Neural cell (in vitro differentiated cells): ENCODE data around the gene MACO1. TPM values are rescaled to one million over a fixed set of nuclear protein-coding genes. Genes with fewer than 3 reads are reported as not detected.

Source experiments
- H2AFZ ChIP-seq: fragments of 200-600, 300-800 bp; sonication (generic), shearing (Covaris generic); 2 replicates; pipeline ENCODE4 v1.6.0; 2014; ENCODE audit warnings: low read depth, mild to moderate bottlenecking, antibody characterized with exemption, low read length, moderate library complexity
- H3F3A ChIP-seq: fragments of 200-600 bp; shearing (Covaris generic); 2 replicates; pipeline ENCODE4 v1.6.1; 2016; ENCODE audit warnings: mild to moderate bottlenecking, moderate library complexity, mixed read lengths, antibody characterized with exemption, low read length; ENCODE audit not compliant: insufficient read depth, poor library complexity, severe bottlenecking
- H3K27ac ChIP-seq: fragments of 200-600, 300-800 bp; sonication (generic), shearing (Covaris generic); 2 replicates; pipeline ENCODE4 v1.5.1; 2014; ENCODE audit warnings: mild to moderate bottlenecking, low read length, moderate library complexity
- H3K27me3 ChIP-seq: fragments of 300-800, 200-600 bp; sonication (generic), shearing (Covaris generic); 2 replicates; pipeline ENCODE4 v1.6.0; 2014; ENCODE audit warnings: mild to moderate bottlenecking, low read depth, low read length, moderate library complexity; ENCODE audit not compliant: insufficient read depth
- H3K36me3 ChIP-seq: fragments of 300-800, 200-600 bp; sonication (generic), shearing (Covaris generic); 2 replicates; pipeline ENCODE4 v1.5.1; 2014; ENCODE audit warnings: mild to moderate bottlenecking, antibody characterized with exemption, low read length, moderate library complexity; ENCODE audit not compliant: insufficient read depth
- H3K4me2 ChIP-seq: fragments of 300-800, 200-600 bp; sonication (generic), shearing (Covaris generic); 2 replicates; pipeline ENCODE4 v1.6.0; 2014; ENCODE audit warnings: mild to moderate bottlenecking, low read length
- H3K4me3 ChIP-seq: fragments of 300-800, 200-600 bp; sonication (generic), shearing (Covaris generic); 2 replicates; pipeline ENCODE4 v1.5.1; 2014; ENCODE audit warnings: mild to moderate bottlenecking, low read length, moderate library complexity
- H3K79me2 ChIP-seq: fragments of 200-600 bp; shearing (Covaris generic); replicated peaks from 2 replicates; pipeline ENCODE4 v1.6.0; 2014; ENCODE audit warnings: mild to moderate bottlenecking, low read length, moderate library complexity; ENCODE audit not compliant: insufficient read depth
- H3K9ac ChIP-seq: fragments of 300-800, 200-600 bp; sonication (generic), shearing (Covaris generic); 2 replicates; pipeline ENCODE4 v1.6.1; 2016; ENCODE audit warnings: mild to moderate bottlenecking, low read length, mixed read lengths
- H3K9me2 ChIP-seq: fragments of 200-600 bp; shearing (Covaris generic); 2 replicates; pipeline ENCODE4 v1.6.1; 2016; ENCODE audit warnings: mild to moderate bottlenecking, low read length, mixed read lengths; ENCODE audit not compliant: insufficient read depth
- H3K9me3 ChIP-seq: fragments of 200-600, 300-800 bp; sonication (generic), shearing (Covaris generic); 2 replicates; pipeline ENCODE4 v1.6.1; 2016; ENCODE audit warnings: mild to moderate bottlenecking, mixed run types, low read length, moderate library complexity, mixed read lengths
- H4K20me1 ChIP-seq: fragments of 200-600 bp; shearing (Covaris generic); 2 replicates; pipeline ENCODE4 v1.6.1; 2016; ENCODE audit warnings: mild to moderate bottlenecking, mixed run types; ENCODE audit not compliant: insufficient read depth
- CTCF ChIP-seq: fragments of 450-650 bp; IDR thresholded peaks from 2 replicates; pipeline ENCODE4 v1.5.1; 2014; ENCODE audit warnings: antibody characterized with exemption, mild to moderate bottlenecking, moderate library complexity; ENCODE audit not compliant: poor library complexity, severe bottlenecking
- EP300 ChIP-seq: fragments of 450-650 bp; conservative IDR thresholded peaks from 2 replicates; pipeline ENCODE4 v1.6.1; 2014; ENCODE audit warnings: antibody characterized with exemption, mild to moderate bottlenecking, moderate library complexity; ENCODE audit not compliant: poor library complexity, severe bottlenecking
- EZH2 ChIP-seq: fragments of 200-600, 300-800 bp; shearing (Covaris generic), sonication (generic); IDR thresholded peaks from 2 replicates; pipeline ENCODE4 v1.6.1; 2014; ENCODE audit warnings: antibody characterized with exemption, low read length, borderline replicate concordance, mild to moderate bottlenecking; ENCODE audit not compliant: insufficient read depth, poor library complexity, severe bottlenecking
- MXI1 ChIP-seq: fragments of 450-650 bp; conservative IDR thresholded peaks from 2 replicates; pipeline ENCODE4 v1.6.1; 2014; ENCODE audit warnings: antibody characterized with exemption, mild to moderate bottlenecking; ENCODE audit not compliant: poor library complexity, severe bottlenecking
- POLR2AphosphoS5 ChIP-seq: IDR thresholded peaks from 2 replicates; pipeline ENCODE4 v1.6.1; 2012
- RAD21 ChIP-seq: fragments of 450-650 bp; conservative IDR thresholded peaks from 2 replicates; pipeline ENCODE4 v1.6.1; 2014; ENCODE audit warnings: antibody characterized with exemption, mild to moderate bottlenecking, moderate library complexity
- REST ChIP-seq: IDR thresholded peaks from 2 replicates; pipeline ENCODE4 v1.6.1; 2012; ENCODE audit warnings: borderline replicate concordance
- SMC3 ChIP-seq: fragments of 450-650 bp; conservative IDR thresholded peaks from 2 replicates; pipeline ENCODE4 v1.6.1; 2014; ENCODE audit warnings: antibody characterized with exemption, mild to moderate bottlenecking, moderate library complexity; ENCODE audit not compliant: poor library complexity
- TAF1 ChIP-seq: IDR thresholded peaks from 2 replicates; pipeline ENCODE4 v1.6.1; 2012; ENCODE audit warnings: low read depth
- polyA plus RNA-seq: library from polyadenylated mRNA; depleted of rRNA; stranded (reverse); fragments of >200 nt; gene quantifications from 2 replicates; pipeline ENCODE4 v1.2.3, GENCODE V29; 2014

Gene MACO1
- polyA plus RNA-seq, 1 donor from 2014 or later: 56.6 TPM

- no peaks in the 10 kb centered on the region for H3K9me3 ChIP-seq
- H3K36me3 ChIP-seq: peaks cover 8% of the 10 kb centered on the region
- H3K4me2 ChIP-seq: no peak overlapping the region
- no peaks in the 10 kb centered on the region for H3K27me3 ChIP-seq
- peaks cover 2% of the 10 kb centered on the region for H3K79me2 ChIP-seq
- no peak overlapping the region for H2AFZ ChIP-seq
- H3K9me2 ChIP-seq: no peaks in the 10 kb centered on the region
- no peaks in the 10 kb centered on the region for H3F3A ChIP-seq
- no peak overlapping the region for H3K9ac ChIP-seq
- H3K27ac ChIP-seq: no peak overlapping the region
- no peak for TF ChIP-seq SMC3
- no peak for TF ChIP-seq RAD21
- no peak for TF ChIP-seq EZH2
- no peak for TF ChIP-seq MXI1
- no peak for TF ChIP-seq EP300
- no peak for TF ChIP-seq POLR2AphosphoS5
- TF ChIP-seq TAF1: no peak
- H4K20me1 ChIP-seq: peaks cover 4% of the 10 kb centered on the region
- H3K4me3 ChIP-seq: no peak overlapping the region
Measured at GRCh38 chr1:25485536-25486411, 55.1 kb downstream of the MACO1 start.

GRCh38 chr1:25486602-25487001 is 55.9 kb downstream of the MACO1 start:
- H3K79me2 ChIP-seq: peaks cover 2% of the 10 kb centered on the region
- H3K4me3 ChIP-seq: no peak overlapping the region
- H3K27me3 ChIP-seq: no peaks in the 10 kb centered on the region
- H3K9me2 ChIP-seq: no peaks in the 10 kb centered on the region
- peaks cover 8% of the 10 kb centered on the region for H3K36me3 ChIP-seq
- no peak overlapping the region for H3K9ac ChIP-seq
- no peak overlapping the region for H2AFZ ChIP-seq
- peaks cover 2% of the 10 kb centered on the region for H4K20me1 ChIP-seq
- TF ChIP-seq SMC3 (no peak), REST (no peak), CTCF (no peak), TAF1 (no peak), RAD21 (no peak), EZH2 (no peak), EP300 (no peak), MXI1 (no peak), POLR2AphosphoS5 (no peak)
- no peak overlapping the region for H3K27ac ChIP-seq
- no peaks in the 10 kb centered on the region for H3K9me3 ChIP-seq
- H3K4me2 ChIP-seq: no peak overlapping the region
- no peaks in the 10 kb centered on the region for H3F3A ChIP-seq
